Bronchial smooth muscle cell (primary cell): ENCODE data around the gene SLC9A9. TPM values are rescaled to one million over a fixed set of nuclear protein-coding genes. Genes with fewer than 3 reads are reported as not detected.

ENCODE experiments used
- total RNA-seq: library from RNA; depleted of rRNA; stranded (reverse); fragments of >200 nt; gene quantifications from 2 replicates; pipeline ENCODE4 v1.2.1, GENCODE V29; 2014

The SLC9A9 gene
- 37.0 and 65.9 TPM in 2 replicates for total RNA-seq

GRCh38 chr3:143847787-143848631 is at the start of gene SLC9A9:
Gene SLC9A9 (minus strand): TSS chr3:143848468. CDS start chr3:143848322, 146 bp downstream.

Other genes starting within 250 kb of the SLC9A9 start
- gene DIPK2A, start 123.4 kb upstream of the SLC9A9 start, total RNA-seq, result 49.8 and 118 TPM in 2 replicates